ENCODE data around the gene KHDC4. TPM values are rescaled to one million over a fixed set of nuclear protein-coding genes. Genes with fewer than 3 reads are reported as not detected.

KHDC4 gene
- total RNA-seq, 1 experiment from 2014 or later: 57.7 TPM

- H3K4me1 ChIP-seq (ENCODE audit: insufficient read depth, low read length): no peaks in the 10 kb centered on the region
- no peaks in the 10 kb centered on the region; the same call in none of the 2 replicates for H3K27me3 Mint-ChIP-seq (ENCODE audit: low read depth)
- H2AK5ac ChIP-seq (ENCODE audit: insufficient read length, low read length): no peak within 1 kb of the TSS
- no peak within 1 kb of the TSS for H3K9ac ChIP-seq (ENCODE audit: extremely low read depth, insufficient read length, low read length)
- no peak within 1 kb of the TSS for H4K91ac ChIP-seq (ENCODE audit: insufficient read length, low read depth, low read length)
- H3K14ac ChIP-seq (ENCODE audit: insufficient read depth, low read length): no peak within 1 kb of the TSS; the same call in 1 of the 2 replicates
- no peak within 1 kb of the TSS for H3K27ac ChIP-seq (ENCODE audit: insufficient read length, low read depth, low read length)
- no peaks in the 10 kb centered on the region for H3K27me3 ChIP-seq (ENCODE audit: insufficient read depth, low read length)
- no peak within 1 kb of the TSS for H2BK120ac ChIP-seq (ENCODE audit: low read depth, low read length, poor library complexity, severe bottlenecking)
- no peak within 1 kb of the TSS for H3K4ac ChIP-seq (ENCODE audit: low read depth, low read length)
- no peak within 1 kb of the TSS for H2BK20ac ChIP-seq (ENCODE audit: low read depth, low read length, poor library complexity, severe bottlenecking)
- peak within 1 kb of the TSS; percentile 31 to 87 (median 75); a peak in 4 of 7 replicates for H3K27ac Mint-ChIP-seq
- no peak within 1 kb of the TSS for H3T11ph ChIP-seq (ENCODE audit: low read length)
- H3K56ac ChIP-seq (ENCODE audit: insufficient read length, low read depth, low read length): no peak within 1 kb of the TSS
- peaks cover 0 to 9% (median 1%) of the 10 kb centered on the region in 3 experiments; a peak in 3 of 7 replicates for H3K36me3 Mint-ChIP-seq (ENCODE audit: insufficient read depth in 1 of 3, low read depth in 3 of 3)
- no peak within 1 kb of the TSS for H3K4me2 ChIP-seq (ENCODE audit: insufficient read depth, insufficient read length, low read length)
- H2BK15ac ChIP-seq (ENCODE audit: low read depth, low read length): no peak within 1 kb of the TSS
- no peaks in the 10 kb centered on the region for H3K79me2 ChIP-seq (ENCODE audit: insufficient read depth, low read length)
- WGBS (ENCODE audit: extremely low coverage, insufficient read length, low lambda C conversion rate): no CpG with 5 or more reads among the region's 11 CpGs
- H3K18ac ChIP-seq (ENCODE audit: insufficient read length, low read depth, low read length): no peak within 1 kb of the TSS
- H4K5ac ChIP-seq (ENCODE audit: insufficient read length, low read depth, low read length): no peak within 1 kb of the TSS
- no peak within 1 kb of the TSS for H2BK12ac ChIP-seq (ENCODE audit: insufficient read length, low read depth, low read length)
- no peak within 1 kb of the TSS for H3K23ac ChIP-seq (ENCODE audit: insufficient read length, low read depth, low read length)
- H3K9me3 Mint-ChIP-seq: no peaks in the 10 kb centered on the region
- TF ChIP-seq, protein P1, sequence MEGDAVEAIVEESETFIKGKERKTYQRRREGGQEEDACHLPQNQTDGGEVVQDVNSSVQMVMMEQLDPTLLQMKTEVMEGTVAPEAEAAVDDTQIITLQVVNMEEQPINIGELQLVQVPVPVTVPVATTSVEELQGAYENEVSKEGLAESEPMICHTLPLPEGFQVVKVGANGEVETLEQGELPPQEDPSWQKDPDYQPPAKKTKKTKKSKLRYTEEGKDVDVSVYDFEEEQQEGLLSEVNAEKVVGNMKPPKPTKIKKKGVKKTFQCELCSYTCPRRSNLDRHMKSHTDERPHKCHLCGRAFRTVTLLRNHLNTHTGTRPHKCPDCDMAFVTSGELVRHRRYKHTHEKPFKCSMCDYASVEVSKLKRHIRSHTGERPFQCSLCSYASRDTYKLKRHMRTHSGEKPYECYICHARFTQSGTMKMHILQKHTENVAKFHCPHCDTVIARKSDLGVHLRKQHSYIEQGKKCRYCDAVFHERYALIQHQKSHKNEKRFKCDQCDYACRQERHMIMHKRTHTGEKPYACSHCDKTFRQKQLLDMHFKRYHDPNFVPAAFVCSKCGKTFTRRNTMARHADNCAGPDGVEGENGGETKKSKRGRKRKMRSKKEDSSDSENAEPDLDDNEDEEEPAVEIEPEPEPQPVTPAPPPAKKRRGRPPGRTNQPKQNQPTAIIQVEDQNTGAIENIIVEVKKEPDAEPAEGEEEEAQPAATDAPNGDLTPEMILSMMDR (conservative IDR thresholded peaks at IDR 0.05): no peak
- H3K23me2 ChIP-seq (ENCODE audit: insufficient read length, low read depth, low read length, poor library complexity, severe bottlenecking): no peaks in the 10 kb centered on the region
- no peak within 1 kb of the TSS for H4K8ac ChIP-seq (replicated peaks; ENCODE audit: insufficient read length, low read depth, low read length)
- no peaks in the 10 kb centered on the region for H3K79me1 ChIP-seq (ENCODE audit: insufficient read depth, low read depth, low read length, poor library complexity, severe bottlenecking)
- no peak for DNase-seq
- H2AFZ ChIP-seq (ENCODE audit: low read length): no peak within 1 kb of the TSS
- no peaks in the 10 kb centered on the region for H4K20me1 ChIP-seq (ENCODE audit: control insufficient read depth, insufficient read depth, insufficient read length)
- H3K4me1 Mint-ChIP-seq: peaks cover 19 to 23% of the 10 kb centered on the region in 2 experiments
- peak within 1 kb of the TSS in 1 of 2 experiments; percentile 40; a peak in 1 of 5 replicates for H3K4me3 Mint-ChIP-seq
- no peak within 1 kb of the TSS for H2BK5ac ChIP-seq (ENCODE audit: insufficient read length, low read length)
- no peaks in the 10 kb centered on the region for H3K9me3 ChIP-seq (ENCODE audit: control insufficient read depth, low read depth, low read length)
Measured at GRCh38 chr1:155940993-155941844, 7.0 kb upstream of the KHDC4 start, which contains the start of gene RXFP4. Gene RXFP4 (plus strand): TSS chr1:155941638. CDS start chr1:155941710, 72 bp downstream.

All from H9 (cell line).